AG10803 (cell line): Measurements from ENCODE around the gene KCNN3.

Experiments used
- DNase-seq: peaks from one replicate; pipeline ENCODE4 v3.0.0; 2010; ENCODE audit warnings: low read depth
- H3K4me3 ChIP-seq: 2 replicates; pipeline ENCODE4 v1.5.1; 2011; ENCODE audit warnings: mild to moderate bottlenecking, low read length, control low read depth
- TF ChIP-seq, protein P1 (sequence below): conservative IDR thresholded peaks from 2 replicates; pipeline ENCODE4 v1.5.1; 2011; ENCODE audit warnings: mild to moderate bottlenecking, low read length, control low read depth, inconsistent platforms

Gene KCNN3

DNA sequence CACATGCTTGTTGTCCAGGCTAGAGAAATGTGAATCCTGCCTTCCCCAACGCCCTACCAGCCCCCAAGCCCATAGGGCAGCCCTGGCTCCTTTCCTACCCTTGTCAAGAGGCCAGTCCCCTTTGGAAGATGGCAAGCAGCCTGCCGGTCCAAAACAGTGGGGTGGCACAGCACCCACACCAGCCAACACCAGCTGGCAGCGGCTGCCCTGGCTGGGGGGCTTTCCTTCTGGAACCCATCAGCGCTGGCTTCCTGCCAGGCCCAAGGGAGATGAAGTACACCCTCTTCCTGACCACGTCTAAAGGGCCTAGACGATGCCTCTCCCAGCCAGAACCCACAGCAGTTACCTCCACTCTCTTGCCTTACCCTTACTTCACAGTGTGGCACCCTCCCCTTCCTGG, 24.2 kb downstream of the KCNN3 start:
- no peak for DNase-seq
- no peak overlapping the region for H3K4me3 ChIP-seq
- TF ChIP-seq, protein P1, sequence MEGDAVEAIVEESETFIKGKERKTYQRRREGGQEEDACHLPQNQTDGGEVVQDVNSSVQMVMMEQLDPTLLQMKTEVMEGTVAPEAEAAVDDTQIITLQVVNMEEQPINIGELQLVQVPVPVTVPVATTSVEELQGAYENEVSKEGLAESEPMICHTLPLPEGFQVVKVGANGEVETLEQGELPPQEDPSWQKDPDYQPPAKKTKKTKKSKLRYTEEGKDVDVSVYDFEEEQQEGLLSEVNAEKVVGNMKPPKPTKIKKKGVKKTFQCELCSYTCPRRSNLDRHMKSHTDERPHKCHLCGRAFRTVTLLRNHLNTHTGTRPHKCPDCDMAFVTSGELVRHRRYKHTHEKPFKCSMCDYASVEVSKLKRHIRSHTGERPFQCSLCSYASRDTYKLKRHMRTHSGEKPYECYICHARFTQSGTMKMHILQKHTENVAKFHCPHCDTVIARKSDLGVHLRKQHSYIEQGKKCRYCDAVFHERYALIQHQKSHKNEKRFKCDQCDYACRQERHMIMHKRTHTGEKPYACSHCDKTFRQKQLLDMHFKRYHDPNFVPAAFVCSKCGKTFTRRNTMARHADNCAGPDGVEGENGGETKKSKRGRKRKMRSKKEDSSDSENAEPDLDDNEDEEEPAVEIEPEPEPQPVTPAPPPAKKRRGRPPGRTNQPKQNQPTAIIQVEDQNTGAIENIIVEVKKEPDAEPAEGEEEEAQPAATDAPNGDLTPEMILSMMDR, result no peak

DNA sequence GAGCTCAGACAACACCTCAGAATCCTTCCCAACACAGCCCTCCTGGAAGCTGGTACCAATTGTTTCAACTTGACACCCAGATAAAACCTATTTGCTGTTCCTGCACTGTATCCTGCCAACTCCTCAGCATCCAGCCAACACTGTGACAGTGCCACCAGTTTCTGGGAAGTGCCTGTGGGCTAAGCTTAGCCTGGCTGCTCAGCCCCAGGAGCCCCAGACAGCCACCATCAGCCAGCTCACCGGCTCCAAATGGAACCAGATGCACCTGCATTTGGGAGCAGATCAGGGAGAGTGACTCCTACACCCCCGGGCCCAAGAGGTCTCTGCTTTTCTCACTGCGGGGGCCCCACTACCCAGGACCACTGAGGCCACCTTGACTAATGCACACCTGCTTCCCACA, 24.9 kb downstream of the KCNN3 start:
- TF ChIP-seq, protein P1, result no peak
- DNase-seq, result no peak
- H3K4me3 ChIP-seq, result no peak overlapping the region

DNA sequence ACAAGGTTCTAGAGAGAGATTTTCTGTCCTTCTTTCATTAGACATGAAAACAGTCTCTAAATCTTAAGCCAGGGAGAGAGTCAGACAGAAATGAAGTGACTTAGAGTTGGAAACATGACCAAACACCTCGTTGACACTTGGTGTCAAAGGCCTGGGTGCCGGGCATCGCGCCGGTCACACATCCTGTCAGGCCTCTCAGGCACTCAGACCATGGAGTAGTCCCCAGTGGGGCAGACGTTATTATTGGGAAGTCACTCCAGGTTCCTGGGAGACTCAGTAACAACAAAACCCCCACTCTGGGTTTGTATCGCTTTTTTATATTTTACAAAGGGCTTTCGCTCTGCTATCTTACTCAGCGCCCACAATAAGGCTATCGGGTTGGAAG, 25.8 kb downstream of the KCNN3 start:
- DNase-seq, result no peak
- no peak overlapping the region for H3K4me3 ChIP-seq
- TF ChIP-seq, protein P1, result no peak

DNA sequence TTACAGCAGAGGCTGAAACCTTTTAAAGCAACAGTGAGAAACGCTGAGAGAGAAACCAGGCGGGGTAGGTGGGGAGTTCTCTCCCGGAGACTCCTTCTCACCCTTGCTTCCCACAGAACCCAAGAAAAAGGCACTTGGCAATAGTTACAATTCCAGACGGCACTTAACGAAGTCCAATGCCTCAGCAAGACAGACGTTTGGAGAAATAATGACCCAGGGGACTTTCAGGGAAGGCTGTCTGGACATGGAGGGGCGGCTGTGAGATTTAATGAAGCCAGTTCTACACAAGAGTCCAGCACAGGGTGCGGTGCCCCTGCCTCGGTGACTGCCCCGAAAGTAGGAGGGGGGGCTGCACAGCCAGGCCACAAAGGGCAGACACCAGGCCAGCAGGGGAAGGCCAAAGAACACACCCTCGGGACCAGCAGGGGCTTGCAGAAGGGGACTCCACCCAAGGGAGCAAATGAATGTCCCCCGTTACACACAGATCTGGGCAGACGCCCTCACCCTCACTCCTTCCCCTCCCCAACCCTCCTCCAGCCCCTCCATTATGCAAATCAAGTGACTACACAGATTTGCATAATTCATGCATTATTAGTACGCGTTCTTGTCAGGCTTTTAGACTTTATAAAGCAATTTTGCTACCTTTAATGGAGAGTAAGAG, 26.3 kb downstream of the KCNN3 start:
- TF ChIP-seq, protein P1, result no peak
- no peak for DNase-seq
- no peak overlapping the region for H3K4me3 ChIP-seq

DNA sequence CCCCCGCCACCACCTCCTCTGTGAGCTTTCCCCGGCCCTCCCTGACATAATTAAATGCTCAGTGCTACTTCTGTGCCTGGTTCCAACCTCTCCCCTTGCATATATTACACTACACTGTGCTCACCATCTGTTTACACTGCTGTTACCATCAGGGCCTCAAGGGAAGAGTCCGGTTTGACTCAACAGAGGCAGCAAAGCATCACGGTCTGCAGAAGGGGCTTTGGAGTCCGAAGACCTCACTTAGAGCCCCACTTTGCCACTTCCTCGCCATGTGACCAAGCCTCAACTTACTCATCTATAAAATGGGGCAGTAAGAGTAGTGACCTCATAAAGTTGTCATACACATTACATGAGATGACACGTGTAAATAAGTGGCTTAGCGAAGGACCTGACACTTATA, 27.4 kb downstream of the KCNN3 start:
- H3K4me3 ChIP-seq, result no peak overlapping the region
- TF ChIP-seq, protein P1, result no peak
- DNase-seq, result no peak

DNA sequence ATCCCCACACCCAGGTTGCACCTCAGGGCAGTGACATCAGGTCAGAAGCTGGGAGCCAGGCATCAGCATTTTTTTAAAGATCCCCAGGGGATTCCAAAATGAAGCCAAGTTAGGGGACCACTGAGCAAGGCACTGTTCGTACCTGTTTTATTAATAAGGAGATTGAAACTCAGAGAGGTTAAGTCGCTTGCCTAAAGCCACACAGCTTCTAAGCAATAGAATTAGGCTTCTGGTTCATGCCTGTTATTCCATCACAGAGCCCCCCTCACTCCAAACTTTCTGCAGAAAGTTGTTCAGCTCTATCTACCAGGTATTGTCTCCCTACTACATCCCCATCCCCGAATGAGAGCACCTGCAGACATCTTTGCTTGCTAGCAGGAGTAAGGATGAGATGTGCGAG, 28.7 kb downstream of the KCNN3 start:
- TF ChIP-seq, protein P1, result no peak
- no peak for DNase-seq
- H3K4me3 ChIP-seq, result no peak overlapping the region

DNA sequence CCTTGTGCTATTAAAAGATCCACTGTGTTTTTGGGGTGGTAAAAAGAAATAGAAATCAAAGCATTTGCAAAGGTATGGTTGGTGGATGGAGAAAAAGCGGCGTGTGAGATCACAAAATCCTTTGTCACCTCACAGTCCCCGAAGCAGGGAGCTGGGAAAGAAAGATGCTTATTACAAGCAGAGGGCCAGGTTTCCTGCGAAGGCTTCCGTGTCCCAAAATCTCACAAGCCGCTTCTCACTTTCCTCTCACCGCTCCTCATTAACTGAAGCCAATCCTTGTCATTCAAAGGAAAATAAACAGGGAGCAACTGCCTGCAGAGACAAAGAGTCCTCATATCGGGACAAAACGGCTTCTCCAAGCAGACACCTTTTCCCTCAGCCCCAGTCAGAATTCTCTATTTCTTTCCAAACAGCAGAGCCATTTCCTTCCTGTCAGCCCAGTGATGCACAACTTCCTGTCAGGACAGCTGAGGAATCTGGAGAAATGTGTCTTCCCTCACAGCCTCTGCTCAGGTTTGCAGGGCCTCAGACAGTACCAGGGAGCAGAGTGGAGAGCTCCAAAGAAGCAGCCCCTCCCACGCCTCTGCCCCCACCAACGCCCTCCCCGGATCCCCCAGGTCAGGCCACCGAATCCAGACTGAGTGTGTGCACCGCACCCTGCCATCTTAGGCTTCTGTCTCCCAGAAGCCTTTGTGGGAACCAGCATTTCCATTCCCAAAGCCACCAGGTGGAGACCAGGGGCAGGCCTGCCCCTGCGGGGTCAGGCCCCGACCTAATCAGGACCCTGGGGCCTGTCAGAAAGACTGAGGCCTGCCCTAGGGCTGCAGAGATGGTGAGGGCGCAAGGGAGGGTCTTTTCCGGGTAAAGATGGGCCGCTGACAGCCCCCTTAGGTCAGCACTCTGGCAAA, 29.6 kb downstream of the KCNN3 start:
- H3K4me3 ChIP-seq, result no peak overlapping the region
- TF ChIP-seq, protein P1, result no peak
- peak; percentile 26 for DNase-seq
